ENCODE results near the gene OARD1.

DNA sequence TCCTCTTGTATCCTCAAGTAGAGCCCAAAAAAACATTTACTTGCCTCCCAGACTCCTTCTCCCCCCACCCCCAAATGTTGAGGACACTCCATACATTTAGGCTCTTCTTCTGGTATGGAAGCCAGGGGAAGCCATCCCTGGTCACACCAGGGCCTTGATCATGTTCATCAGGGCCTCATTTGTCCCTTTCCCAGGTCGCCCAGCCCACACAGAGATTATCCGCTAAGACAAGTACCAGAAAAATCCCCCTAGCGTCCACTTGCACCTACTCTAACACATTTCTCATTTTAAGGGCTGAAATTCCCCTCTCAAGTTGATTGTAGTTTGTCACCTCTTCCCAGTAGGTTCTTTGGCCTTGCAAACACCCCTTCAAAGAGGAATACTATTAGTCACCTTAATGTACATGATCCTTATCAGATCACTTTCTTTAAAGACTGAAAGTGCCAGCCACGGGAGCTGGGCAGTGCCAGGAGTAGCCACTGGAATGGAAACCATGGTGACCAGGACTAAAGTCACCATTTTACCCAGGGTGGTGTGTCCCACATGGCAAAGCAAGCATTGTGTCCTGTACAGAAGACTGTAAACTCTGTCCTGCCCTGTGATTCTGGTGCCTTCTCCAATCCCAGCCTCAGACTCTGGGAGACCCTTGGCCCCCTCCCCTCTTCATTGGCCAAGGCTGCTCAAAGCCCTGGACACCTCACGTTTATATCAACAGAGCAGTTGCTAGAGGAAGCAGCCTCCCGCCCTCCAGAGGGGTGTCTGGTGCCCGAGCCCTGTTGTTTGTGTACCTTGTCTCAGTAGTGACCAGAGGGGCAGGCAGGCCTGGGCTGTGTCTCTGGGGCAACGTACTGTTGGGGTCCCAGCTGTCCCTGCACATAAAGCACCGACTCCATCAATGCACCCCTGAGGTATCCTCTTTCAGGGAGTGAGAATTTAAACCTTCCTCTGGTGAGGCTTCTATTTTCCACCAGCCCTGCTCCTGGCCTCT is 24.1 kb downstream of the OARD1 start:
- TF ChIP-seq POLR2A (IDR thresholded peaks at IDR 0.05) (no peak), CTCF (IDR thresholded peaks at IDR 0.05) (no peak)
